ENCODE measurements around the gene SYNPO2.
"Not testable (repeated sequence)": the region's sequence is repeated elsewhere in the genome, so short reads cannot be mapped to it uniquely, and the experiment has no call there.

SYNPO2 gene

DNA sequence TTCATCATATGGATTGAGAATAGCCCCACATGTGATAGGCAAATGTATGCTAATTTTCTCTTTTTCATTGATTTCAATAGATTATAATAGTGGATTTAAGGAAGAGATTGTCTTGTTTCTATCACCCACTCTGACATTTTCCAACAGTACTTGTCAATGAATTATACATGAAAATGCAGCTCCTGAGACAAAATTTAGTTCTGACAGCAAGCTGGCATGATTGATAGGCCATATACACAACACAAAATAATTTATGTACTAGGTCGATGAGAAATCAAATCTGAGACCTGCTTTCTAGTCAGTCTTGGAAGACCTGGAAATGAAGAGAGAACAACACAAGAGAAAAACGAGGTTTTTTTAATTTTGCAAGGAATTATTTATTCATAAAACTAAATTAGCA is 129.0 kb downstream of the SYNPO2 start:
- in situ Hi-C loops (cut with HindIII; ENCODE audit: low sequenced_read_pairs): no loop called here

DNA sequence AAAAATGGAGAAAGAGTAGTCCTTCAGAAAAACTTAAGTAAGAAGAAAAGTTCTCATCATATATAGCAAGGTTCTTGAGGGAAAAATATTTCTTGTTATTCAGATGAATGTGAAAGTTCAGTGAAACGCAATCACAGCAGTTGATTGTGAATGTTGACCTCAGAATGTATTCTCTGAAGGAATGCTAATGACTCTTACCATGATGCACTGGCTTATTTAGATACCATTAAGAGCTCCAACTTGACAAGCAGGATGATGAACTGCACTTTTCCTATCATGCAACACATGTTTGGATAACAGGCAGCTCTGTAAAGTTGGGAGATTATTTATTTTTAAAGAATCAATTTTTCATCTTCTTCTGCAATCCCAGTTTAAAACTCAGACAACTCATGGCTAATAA is 131.5 kb downstream of the SYNPO2 start:
- TF ChIP-seq, protein P1, sequence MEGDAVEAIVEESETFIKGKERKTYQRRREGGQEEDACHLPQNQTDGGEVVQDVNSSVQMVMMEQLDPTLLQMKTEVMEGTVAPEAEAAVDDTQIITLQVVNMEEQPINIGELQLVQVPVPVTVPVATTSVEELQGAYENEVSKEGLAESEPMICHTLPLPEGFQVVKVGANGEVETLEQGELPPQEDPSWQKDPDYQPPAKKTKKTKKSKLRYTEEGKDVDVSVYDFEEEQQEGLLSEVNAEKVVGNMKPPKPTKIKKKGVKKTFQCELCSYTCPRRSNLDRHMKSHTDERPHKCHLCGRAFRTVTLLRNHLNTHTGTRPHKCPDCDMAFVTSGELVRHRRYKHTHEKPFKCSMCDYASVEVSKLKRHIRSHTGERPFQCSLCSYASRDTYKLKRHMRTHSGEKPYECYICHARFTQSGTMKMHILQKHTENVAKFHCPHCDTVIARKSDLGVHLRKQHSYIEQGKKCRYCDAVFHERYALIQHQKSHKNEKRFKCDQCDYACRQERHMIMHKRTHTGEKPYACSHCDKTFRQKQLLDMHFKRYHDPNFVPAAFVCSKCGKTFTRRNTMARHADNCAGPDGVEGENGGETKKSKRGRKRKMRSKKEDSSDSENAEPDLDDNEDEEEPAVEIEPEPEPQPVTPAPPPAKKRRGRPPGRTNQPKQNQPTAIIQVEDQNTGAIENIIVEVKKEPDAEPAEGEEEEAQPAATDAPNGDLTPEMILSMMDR (IDR thresholded peaks at IDR 0.05; ENCODE audit: low read depth, low read length, missing control alignments): no peak
- H3K4me3 ChIP-seq (ENCODE audit: low read depth, low read length): no peak overlapping the region
- in situ Hi-C loops (cut with HindIII; ENCODE audit: low sequenced_read_pairs): no loop called here
- DNase-seq (ENCODE audit: low read depth): no peak

More for the DNA sequence above, 129.0 kb downstream of the SYNPO2 start:
- H3K4me3 ChIP-seq (ENCODE audit: low read depth, low read length): no peak overlapping the region
- TF ChIP-seq, protein P1 (IDR thresholded peaks at IDR 0.05; ENCODE audit: low read depth, low read length, missing control alignments): no peak
- no peak for DNase-seq (ENCODE audit: low read depth)

DNA sequence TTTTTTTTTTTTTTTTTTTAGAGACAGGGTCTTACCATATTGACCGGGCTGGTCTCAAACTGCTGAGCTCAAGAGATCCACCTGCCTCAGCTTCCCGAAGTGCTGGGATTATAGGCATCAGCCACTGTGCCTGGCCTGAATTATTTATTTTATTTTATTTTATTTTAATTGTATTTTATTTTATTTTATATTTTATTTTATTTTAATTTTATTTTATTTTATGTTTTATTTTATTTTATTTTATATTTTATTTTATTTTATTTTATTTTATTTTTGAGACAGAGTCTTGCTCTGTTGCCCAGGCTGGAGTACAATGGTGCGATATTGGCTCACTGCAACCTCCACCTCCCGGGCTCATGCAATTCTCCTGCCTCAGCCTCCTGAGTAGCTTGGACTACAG is 133.9 kb downstream of the SYNPO2 start:
- DNase-seq (ENCODE audit: low read depth); H3K4me3 ChIP-seq (ENCODE audit: low read depth, low read length); in situ Hi-C loops (cut with HindIII; ENCODE audit: low sequenced_read_pairs): not testable (repeated sequence)

DNA sequence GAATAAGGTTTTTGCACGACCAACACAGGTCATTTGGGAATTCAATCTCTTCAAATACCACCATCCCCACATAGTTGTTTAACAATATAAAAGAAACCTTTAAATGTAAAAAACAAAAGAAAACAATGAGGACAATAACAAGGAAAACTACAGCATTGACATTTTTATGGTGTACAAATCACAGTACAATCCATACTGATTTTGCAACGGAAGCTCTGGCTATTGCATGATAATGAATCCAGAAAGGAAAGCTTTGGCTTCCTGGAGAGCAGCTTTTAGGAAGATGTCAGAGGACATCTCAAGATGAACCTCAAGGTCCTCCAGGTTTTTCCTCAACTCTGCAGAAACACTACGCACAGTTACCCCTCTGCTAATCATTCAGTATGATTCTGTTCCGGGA is 135.4 kb downstream of the SYNPO2 start:
- in situ Hi-C loops (cut with HindIII; ENCODE audit: low sequenced_read_pairs): no loop called here
- TF ChIP-seq, protein P1 (IDR thresholded peaks at IDR 0.05; ENCODE audit: low read depth, low read length, missing control alignments): no peak
- H3K4me3 ChIP-seq (ENCODE audit: low read depth, low read length): no peak overlapping the region
- DNase-seq (ENCODE audit: low read depth): no peak

DNA sequence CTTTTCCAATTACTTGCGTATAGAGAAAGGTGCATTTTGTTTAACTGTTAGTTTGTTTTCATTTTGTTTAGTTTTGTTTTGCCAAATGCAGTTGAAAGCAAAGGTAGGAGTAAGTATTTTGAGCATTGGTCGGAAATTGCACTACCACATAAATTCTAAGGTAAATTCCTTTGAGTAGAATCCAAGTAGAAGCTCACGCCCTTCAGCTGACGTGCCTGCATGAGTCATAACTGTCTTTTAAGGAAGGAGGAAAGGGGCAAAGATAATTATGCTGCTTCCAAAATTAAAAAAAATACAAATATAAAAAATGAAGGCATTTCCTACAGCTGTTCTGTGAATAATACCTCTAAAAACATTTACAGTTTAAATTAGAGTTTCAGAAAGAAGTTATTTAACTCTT is 136.8 kb downstream of the SYNPO2 start:
- TF ChIP-seq, protein P1 (IDR thresholded peaks at IDR 0.05; ENCODE audit: low read depth, low read length, missing control alignments): no peak
- H3K4me3 ChIP-seq (ENCODE audit: low read depth, low read length): no peak overlapping the region
- peak; percentile 12 for DNase-seq (ENCODE audit: low read depth)
- in situ Hi-C loops (cut with HindIII; ENCODE audit: low sequenced_read_pairs): no loop called here

DNA sequence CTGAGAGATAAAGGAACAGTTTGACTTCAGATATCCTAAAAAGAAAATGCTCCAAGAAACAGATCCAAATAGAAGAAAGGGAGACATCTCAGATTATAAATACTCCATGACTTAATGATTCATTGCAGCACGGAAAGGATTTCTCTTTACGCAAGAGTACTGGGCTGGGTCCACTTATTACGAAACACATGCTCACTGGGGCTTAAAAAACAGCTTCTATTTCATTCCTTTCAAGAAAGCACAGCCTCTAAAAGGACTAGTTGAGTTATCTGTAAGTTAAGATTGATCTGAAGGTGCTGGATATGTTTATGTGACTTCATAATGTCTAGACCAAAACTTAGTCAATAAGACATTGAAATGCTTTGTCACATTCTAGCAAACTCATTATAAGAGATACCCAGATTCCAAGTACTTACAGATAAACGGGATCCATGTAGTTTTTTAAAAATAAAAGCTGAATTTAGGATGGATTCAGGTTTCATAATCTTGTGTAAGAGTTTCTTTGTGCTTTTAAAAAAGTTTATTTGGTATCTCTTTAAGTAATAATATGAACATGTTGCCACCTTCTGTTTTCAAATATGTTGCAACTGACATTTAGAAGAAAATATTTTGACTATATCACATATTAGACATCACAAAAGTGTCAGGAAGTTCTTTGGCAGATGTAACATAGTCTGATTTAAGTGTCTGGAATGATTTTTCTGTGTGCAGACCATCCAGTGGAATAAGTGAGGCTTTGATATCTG is 137.4 kb downstream of the SYNPO2 start:
- in situ Hi-C loops (cut with HindIII; ENCODE audit: low sequenced_read_pairs): no loop called here
- peak; percentile 34 for DNase-seq (ENCODE audit: low read depth)
- no peak overlapping the region for H3K4me3 ChIP-seq (ENCODE audit: low read depth, low read length)
- TF ChIP-seq, protein P1 (IDR thresholded peaks at IDR 0.05; ENCODE audit: low read depth, low read length, missing control alignments): no peak

DNA sequence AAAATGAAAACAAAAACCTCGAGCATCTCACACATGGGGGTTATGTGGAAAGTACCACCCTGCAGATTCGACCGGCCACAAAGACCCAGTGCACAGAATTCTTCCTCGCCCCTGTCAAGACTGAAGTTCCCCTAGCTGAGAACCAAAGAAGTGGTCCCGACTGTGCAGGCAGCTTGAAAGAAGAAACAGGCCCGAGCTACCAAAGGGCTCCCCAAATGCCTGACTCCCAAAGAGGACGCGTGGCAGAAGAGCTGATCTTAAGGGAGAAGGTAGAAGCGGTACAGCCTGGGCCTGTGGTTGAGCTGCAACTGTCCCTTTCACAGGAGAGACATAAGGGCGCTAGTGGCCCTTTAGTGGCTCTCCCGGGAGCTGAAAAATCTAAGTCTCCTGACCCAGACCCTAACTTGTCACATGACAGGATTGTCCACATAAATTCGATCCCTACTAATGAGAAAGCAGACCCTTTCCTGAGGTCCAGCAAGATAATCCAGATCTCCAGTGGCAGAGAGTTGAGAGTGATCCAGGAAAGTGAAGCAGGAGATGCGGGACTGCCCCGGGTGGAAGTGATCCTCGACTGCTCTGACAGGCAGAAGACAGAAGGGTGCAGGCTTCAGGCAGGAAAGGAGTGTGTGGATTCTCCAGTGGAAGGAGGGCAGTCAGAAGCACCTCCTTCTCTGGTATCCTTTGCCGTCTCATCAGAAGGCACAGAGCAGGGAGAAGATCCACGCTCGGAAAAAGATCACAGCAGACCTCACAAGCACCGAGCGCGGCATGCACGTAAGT is 138.2 kb downstream of the SYNPO2 start:
- no peak for DNase-seq (ENCODE audit: low read depth)
- H3K4me3 ChIP-seq (ENCODE audit: low read depth, low read length): no peak overlapping the region
- TF ChIP-seq, protein P1 (IDR thresholded peaks at IDR 0.05; ENCODE audit: low read depth, low read length, missing control alignments): no peak
- in situ Hi-C loops (cut with HindIII; ENCODE audit: low sequenced_read_pairs): no loop called here
